Measurements from ENCODE around the gene LGI1. TPM values are rescaled to one million over a fixed set of nuclear protein-coding genes. Genes with fewer than 3 reads are reported as not detected.

Gene LGI1
- total and polyA plus RNA-seq, 2 of the 8 experiments (the other 6 are each of a cell fraction or from before 2014, with no cell fraction given) = 0.15 TPM; not detected in 1

DNA sequence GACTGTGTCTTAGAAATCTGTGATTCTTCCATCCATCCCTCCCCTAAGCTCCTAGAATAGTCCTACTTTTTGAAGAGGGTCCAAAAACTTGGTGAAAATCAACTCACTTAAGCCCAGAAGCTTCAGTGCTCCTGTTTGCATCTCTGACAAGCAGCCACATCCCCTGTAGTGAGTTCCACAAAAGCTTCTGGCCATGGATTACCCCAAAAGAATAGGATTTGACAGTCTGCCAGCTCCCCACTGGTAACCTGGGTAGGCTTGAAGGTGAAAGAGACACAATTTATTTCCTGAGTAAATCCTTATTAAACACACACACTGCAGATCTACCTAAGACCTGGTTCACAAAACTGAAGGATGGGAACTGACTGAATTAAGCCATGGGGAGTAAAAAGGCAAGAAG lies 46.5 kb downstream of the LGI1 start (continued):
- no peak for TF ChIP-seq KDM1A (IDR thresholded peaks at IDR 0.05; ENCODE audit: borderline replicate concordance, low read length)
- TF ChIP-seq RFX5 (IDR thresholded peaks at IDR 0.05; ENCODE audit: borderline replicate concordance, low read depth, low read length) = no peak
- no peak for TF ChIP-seq NRF1 (IDR thresholded peaks at IDR 0.05; ENCODE audit: low read depth, low read length)
- TF ChIP-seq ASH2L (IDR thresholded peaks at IDR 0.05; ENCODE audit: low read length) = no peak
